Measurements from ENCODE around the gene SALL3.

Gene SALL3

DNA sequence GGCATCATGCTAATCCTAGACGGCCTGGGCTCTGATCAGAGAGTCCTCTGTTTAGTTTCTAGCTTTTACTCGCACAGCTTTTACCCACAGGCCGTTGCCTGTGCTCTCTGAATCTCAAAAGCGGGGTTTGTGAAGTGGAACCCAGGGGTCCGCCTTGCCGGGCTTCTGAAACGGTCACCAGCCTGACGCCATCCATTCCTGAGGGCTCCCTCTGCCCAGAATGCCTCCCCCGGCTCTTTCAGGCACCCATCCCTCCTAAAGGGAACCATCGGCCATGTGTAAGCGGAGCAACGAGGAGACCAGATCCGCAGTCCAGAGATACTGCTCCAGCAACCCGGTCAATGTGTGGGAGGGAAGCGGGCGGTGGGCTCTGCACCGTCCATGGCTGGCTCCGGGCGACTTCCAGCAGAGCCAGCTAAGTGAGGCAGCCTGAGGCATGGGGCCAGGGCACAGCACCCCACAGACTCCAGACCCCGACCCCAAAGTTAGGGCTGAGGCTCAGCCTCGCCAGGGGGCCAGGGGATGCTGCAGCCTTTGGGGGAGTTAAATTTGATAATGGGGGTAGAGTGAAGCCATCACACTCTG is 28.8 kb downstream of the SALL3 start:
- no peak for DNase-seq

GRCh38 chr18:79010802-79011201 is 31.2 kb downstream of the SALL3 start:
- DNase-seq: no peak

DNA sequence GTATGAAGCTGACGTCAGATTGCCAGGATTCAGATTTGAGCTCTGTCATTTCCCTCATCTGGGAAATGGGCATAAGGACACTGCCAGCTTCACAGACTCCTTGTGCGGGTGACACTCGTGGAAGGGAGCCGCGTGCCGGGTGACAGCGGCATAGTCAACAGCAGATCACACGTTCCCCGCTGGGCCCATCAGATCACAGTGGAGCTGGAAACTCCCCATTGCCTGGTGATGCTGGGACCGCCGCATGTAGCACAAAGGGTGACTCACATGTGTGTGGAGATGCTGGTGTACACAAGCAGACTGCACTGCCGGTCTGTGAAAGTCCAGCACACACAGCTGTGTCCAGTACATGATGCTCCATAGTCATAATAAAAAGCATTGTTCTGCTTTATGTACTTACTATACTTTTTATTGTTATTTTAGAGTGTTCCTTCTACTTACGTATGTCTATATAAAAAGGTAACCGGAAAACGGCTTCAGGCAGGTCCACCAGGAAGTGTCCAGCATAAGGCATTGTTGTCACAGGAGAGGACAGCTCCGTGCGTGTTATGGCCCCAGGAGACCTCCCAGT is 31.8 kb downstream of the SALL3 start:
- DNase-seq: no peak

DNA sequence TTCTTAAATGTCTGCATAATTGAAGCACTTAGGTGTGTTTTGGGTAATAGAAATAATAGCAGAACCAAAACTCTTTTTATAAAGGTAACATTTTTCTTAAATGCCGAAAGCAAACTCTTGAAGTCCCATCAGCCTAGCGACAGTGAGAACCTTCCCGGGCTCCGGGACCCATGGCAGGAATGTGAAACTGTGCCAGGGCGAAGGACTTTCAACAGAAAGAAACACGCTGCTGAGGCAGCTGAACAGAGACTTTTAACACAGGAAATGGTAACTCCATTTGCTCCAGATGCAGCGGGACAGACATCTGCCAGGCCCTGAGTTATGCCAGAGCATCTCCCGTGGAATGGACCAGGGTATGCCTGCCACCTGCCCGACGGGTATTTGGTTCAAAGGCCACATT is 34.3 kb downstream of the SALL3 start:
- no peak for DNase-seq

- no peak for DNase-seq
Measured at GRCh38 chr18:79018911-79019310, 39.3 kb downstream of the SALL3 start.

- no peak for DNase-seq
Measured at GRCh38 chr18:79019881-79020280, 40.3 kb downstream of the SALL3 start.

- no peak for DNase-seq
Measured at GRCh38 chr18:79022603-79023002, 43.0 kb downstream of the SALL3 start.

GRCh38 chr18:79026491-79026890 is 46.9 kb downstream of the SALL3 start:
- DNase-seq: no peak

DNA sequence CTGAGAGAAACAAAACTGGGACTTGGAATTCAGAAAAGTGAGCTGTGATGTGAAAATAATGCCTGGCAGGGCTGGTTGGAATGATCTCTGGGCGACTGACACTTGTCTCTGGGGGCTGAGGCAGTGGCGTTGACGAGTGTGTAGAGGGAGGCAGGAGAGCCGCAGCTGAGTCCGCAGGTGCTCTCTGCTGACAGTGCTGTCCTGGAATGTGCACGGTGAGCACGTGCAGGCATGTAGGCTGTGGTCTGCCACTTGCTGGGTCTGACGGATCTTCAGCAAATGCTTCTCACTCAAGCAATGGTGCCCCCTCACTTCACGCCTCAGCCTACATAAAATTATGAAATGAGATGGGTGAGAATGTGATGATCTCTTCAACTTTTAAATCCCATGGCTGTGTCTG is 51.1 kb downstream of the SALL3 start:
- no peak for DNase-seq

- no peak for DNase-seq
Measured at GRCh38 chr18:79042276-79042675, 62.7 kb downstream of the SALL3 start.

DNA sequence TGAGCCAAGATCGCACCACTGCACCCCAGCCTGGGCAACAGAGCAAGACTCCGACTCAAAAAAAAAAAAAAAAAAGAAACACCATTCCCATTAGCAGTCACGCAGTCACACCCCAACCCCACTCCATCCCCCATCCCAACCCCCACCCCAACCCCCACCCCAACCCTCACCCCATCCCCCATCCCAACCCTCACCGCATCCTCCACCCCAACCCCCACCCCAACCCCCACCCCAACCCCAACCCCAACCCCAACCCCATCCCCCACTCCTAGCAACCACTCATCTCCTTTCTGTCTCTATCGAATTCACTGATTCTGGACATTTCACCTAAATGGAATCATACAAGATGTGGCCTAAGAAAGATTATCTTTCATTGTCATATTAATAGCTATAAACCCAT is 63.7 kb downstream of the SALL3 start:
- no peak for DNase-seq

DNA sequence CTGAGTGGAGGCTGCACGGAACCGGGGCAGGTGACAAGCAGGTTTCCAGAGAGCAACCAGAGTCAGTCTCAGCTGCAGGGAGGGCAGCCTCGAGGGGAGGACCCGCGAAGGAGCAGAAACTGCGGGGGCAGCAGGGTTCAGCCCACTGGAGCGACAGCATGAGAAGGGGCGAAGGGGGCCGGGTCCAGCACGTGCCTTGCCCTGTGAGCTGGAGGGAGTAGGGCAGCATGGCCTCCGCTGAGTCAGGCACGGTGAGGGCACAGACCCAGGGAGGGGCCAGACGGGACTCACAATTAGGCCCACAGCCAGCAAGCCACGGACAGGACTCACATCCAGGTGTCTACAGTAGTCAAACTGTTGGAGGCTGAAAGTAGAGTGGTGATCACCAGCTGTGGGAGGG is 66.9 kb downstream of the SALL3 start:
- DNase-seq: no peak

GRCh38 chr18:79047556-79048244 is 68.1 kb downstream of the SALL3 start:
- no peak for DNase-seq

DNA sequence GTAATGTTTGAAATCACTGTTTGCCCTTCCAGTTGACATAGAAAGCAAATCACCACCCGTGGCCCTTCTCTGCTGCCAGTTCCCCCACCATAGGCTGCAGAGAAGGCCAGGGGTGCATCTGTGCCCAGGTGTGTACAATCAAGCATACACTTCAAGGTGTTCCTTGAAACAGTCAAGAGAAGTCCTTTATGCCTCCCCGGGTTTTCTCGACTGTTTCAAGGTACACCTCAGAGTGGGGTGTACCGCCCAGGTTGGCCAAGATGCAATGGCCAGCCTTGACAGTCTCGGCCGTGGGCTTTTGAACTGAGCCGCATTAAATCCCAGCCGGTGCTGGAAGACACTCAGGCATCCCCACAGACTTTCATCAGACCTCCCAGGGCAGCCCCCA is 68.6 kb downstream of the SALL3 start:
- no peak for DNase-seq

GRCh38 chr18:79049506-79049905 is 69.9 kb downstream of the SALL3 start:
- DNase-seq: no peak
